Stimulated activated CD8-positive, alpha-beta memory T cell treated with anti-CD3 and anti-CD28 coated beads, Interleukin-4, amount 100 ng/mL, for 48 hours (primary cell): Measurements from ENCODE around the gene CYP4A22.
"Not testable (repeated sequence)": the region's sequence is repeated elsewhere in the genome, so short reads cannot be mapped to it uniquely, and the experiment has no call there.

ENCODE experiments used
- DNase-seq: peaks from one replicate; pipeline ENCODE4 v3.0.0-alpha.2; 2020

The CYP4A22 gene, protein sequence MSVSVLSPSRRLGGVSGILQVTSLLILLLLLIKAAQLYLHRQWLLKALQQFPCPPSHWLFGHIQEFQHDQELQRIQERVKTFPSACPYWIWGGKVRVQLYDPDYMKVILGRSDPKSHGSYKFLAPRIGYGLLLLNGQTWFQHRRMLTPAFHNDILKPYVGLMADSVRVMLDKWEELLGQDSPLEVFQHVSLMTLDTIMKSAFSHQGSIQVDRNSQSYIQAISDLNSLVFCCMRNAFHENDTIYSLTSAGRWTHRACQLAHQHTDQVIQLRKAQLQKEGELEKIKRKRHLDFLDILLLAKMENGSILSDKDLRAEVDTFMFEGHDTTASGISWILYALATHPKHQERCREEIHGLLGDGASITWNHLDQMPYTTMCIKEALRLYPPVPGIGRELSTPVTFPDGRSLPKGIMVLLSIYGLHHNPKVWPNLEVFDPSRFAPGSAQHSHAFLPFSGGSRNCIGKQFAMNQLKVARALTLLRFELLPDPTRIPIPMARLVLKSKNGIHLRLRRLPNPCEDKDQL

DNA sequence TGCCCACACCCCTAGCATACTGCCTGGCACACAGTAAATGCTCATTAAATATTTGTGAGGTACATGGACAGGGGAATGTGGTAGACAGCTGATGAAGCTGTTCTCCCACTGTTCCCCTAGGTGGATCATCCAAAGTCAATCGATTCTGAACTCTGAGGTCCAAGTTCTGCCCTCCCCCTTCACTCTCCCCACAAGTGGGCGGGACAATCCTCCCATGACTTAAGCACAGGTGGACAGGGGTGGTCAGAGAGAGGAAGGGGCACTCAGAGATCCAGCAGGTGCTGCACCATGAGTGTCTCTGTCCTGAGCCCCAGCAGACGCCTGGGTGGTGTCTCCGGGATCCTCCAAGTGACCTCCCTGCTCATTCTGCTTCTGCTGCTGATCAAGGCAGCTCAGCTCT lies at the start of gene CYP4A22:
Gene CYP4A22, plus strand, starts transcription at position 244 of the 400 bp plus-strand sequence. Its CDS starts 45 bp downstream, at position 289.
- DNase-seq: no peak

DNA sequence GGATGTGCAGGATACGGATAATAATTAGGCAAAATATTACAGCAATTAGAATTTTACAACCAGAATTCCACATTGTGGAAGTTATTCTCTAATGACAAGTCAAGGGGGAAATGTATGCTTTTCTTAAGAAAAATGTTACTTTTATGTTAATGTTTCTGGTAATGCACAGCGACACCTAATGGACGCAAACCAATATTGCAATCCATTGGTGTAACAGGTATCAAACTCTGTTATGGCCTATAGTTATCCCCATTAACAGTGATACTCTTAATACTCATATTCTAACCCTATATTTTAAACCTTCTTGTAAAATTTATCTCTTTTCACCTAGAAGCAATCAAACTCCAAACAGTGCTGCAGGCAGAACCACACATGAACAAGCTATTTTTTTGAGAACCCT lies 47.9 kb upstream of the CYP4A22 start:
- peak; percentile 55 for DNase-seq

DNA sequence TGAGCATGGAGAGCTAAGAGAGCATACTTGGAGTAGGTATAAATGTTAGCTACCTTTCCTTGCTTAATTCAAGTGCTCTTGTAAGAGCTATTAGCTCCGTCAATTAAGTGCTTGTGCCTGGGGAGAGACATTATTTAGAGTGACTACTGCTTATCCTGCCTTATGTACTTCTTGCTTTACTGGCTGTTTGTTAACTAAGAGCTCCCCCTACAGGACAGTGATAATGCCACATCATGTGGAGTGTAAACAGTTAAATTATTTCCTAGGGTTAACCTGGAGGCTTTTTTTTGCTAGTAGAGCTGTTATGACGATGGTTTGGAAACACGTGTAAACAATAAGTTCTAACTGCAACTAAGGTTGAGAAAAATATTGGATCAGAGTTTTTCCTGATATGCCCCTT lies 45.8 kb upstream of the CYP4A22 start:
- DNase-seq: not testable (repeated sequence)

DNA sequence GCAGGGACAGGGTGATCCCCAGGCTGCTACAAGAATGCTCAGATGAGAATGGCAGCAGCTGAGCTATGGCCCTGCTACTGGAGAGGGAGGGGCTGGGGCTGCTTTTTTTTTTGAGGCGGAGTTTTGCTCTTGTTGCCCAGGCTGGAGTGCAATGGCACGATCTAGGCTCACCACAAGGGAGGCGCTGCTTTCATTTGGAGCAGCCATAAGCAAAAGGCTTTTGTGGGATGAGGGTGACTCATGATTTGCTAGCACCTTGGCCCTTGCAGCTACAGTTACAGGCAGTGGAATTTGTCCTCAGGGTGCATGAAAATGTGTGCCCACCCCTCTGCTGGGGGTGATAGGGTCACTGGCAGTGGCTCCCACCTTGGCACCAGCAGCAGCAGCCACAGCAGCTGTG lies 32.4 kb upstream of the CYP4A22 start:
- DNase-seq: no peak

DNA sequence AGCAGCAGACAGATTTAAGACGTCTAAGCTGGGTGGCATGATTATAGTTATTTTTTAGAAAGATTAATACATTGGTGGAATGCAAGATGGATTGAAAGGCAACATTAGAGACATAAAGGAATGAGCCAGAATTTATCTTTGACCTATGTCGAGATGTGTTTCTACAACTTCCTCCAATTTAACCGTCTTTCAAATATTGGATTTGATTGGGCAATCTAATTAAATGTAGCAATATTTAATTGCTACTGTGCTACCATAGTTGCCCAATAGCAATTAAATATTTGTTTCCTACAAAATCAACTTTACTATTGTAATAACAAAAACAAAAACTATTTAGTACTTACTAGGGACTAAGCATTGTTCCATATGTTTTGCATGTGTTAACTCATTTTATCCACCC lies 30.4 kb upstream of the CYP4A22 start:
- no peak for DNase-seq

DNA sequence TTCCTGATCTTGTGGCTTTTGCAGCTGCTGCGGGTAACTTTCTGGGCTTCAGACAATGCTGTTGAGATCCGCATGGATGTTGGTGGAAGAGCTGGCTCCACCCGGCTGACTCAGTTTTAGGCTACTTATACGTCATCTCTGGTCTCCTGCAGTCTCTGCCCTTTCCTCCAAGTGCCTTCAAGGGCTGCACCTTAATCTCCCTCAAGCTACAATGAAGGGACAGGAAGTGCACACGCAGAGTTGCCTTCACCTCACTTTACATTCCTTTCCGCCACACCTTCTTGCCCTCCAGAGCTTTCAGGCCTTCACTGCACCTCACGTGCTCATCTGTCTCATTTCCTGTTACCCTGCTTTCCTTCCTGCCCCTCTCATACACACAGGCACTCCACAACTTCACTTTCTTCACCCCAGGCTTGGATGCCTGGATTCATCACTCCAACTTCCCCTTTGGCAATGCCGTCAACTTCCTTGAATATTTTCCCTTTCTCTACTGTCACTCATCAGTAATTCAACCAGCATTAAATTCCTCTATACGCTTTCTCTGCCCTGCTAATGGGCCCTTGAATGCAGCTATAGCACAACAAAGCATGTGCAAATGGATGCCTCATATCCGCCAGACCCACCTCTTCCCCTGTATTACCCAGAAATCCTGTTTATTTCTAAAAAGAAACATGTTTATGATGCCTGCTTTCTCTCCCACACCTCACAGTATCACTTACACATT lies 29.2 kb upstream of the CYP4A22 start:
- not testable (repeated sequence) for DNase-seq

DNA sequence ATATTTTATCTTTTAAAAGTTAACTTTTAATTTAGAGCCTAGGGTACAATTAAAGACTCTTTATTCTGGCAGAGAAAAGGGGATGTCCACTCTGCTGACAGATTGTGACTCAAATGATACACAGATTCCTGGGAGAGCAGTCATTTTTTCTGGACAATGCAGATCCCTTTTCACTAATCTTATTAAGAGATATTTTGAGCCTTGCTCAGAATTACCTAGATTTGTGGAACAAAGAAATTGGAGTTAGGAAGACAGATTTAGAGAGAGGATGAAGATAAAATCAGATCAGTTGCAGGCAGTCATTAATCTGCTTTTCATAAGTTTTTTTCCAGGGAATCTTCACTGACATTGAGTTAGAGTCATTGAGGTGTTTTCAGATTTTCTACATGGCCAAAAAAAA lies 27.8 kb upstream of the CYP4A22 start:
- DNase-seq: not testable (repeated sequence)

DNA sequence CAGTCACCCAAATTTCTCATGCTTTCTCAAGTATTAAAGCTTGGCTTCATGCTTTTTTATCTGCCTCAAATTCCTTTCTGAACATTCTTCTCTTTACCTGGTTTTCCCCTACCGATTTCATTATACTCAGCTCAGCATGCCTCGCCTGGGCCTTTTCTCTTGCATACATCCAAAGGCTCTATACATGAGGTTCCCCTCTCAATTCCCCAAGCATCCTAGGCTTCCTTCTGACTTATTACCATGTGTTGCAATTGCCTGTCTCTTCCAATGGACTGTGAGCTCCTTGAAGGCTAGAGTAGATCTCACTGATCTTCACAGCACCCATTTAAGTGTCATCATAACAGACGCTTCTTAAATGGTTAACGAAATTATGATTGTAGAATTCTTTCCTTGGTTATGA lies 24.1 kb upstream of the CYP4A22 start:
- DNase-seq: no peak

DNA sequence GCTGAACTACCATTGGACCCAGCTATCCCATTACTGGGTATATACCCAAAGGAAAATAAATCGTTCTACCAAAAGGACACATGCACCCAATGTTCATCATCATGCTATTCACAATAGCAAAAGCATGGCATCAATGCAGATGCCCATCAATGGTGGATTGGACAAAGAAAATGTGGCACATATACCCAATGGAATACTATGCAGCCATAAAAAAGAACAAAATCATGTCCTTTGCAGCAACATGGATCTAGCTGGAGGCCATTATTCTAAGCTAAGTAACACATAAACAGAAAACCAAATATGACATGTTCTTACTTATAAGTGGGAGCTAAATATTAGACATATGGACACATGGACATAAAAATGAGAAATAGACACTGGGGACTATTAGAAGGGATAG lies 16.2 kb upstream of the CYP4A22 start:
- not testable (repeated sequence) for DNase-seq

DNA sequence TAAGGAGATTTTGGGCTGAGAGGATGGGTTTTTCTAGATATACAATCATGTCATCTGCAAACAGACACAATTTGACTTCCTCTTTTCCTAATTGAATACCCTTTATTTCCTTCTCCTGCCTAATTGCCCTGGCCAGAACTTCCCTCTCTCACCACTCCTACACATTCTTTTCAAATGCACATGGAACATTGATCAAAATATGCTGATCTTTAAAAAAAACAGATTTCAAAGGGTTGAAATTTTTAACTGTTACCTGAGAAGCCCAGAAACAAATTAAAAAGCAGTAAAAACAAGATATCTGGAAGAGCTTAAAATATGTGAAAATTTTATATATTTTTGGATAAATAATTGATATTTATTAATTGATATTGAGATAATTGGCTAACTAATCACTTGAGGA lies 12.4 kb upstream of the CYP4A22 start:
- DNase-seq: not testable (repeated sequence)

DNA sequence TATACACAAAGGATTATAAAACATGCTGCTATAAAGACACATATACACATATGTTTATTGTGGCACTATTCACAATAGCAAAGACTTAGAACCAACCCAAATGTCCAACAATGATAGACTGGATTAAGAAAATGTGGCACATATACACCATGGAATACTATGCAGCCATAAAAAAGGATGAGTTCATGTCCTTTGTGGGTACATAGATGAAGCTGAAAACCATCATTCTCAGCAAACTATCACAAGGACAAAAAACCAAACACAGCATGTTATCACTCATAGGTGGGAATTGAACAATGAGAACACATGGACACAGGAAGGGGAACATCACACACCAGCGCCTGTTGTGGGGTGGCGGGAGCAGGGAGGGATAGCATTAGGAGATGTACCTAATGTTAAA lies 10.2 kb upstream of the CYP4A22 start:
- DNase-seq: not testable (repeated sequence)

DNA sequence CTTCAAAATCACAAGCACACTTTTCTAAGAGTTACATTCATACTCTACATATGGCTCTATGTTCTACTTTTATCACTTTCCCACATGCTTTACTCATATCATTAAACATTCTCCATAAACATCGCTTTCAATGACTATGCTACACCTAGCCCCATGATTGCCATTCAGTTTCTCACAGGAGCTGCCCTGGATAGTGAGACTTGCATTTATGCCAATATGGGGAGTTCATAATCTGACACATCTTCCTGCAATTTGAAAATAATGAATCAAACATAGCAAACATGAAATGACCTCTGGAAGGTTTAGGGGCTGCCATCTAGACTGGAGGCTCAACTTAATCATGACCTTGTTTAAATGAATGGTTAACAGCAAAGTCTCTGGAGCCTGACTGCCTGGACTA lies 9.0 kb upstream of the CYP4A22 start:
- DNase-seq: no peak

DNA sequence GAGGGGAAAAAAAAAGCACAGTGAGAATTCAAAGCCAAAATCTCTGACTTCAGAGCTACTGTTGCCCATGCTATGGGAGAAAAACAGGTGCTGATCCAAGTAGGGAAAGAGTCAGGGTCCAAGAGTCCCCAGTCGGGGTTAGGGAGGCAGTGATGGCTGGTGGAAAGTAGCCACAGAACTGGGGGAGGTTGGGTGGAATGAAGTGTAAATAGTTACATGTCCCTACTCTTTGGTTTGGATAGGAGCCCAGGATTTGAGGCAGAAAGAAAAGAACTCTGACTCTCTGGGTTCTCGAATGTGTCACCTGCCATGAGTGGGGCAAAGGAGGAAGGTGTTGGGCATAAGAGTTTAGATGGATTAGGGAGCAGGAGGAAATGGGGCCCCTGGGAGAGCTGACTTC lies 8.4 kb upstream of the CYP4A22 start:
- not testable (repeated sequence) for DNase-seq

DNA sequence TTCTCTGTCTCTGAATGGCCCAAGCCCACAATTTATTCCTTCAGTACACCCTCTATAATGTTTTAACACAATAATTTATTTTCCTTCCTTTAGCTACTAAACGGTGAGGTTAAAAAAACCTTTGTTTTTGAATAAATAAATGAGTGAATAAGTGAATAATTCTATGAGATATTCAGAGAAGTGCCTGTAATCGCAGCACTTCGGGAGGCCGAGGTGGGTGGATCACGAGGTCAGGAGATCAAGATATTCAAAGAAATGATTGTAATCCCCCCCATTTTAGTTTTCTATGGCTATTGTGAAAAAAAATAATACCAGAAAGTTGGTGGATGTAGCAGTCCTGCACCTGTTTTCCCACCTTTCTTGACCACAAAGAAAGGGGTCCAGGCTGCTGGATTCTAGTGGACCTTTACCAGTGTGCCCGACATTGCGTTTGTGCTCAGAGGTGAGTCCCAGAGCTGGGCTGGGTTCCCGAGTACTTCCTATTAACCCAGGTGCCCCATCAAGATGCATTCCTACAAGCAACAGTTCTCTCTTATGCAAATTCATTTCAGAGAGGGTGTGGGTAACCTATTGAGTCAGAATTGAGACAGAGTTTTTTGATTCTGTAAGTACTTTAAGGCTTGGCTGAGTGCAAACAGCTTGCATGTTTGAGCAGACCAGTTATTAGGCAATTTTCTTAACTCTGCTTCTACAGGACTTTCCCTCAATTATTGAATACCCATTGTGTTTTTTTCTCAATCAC lies 7.6 kb upstream of the CYP4A22 start:
- not testable (repeated sequence) for DNase-seq

DNA sequence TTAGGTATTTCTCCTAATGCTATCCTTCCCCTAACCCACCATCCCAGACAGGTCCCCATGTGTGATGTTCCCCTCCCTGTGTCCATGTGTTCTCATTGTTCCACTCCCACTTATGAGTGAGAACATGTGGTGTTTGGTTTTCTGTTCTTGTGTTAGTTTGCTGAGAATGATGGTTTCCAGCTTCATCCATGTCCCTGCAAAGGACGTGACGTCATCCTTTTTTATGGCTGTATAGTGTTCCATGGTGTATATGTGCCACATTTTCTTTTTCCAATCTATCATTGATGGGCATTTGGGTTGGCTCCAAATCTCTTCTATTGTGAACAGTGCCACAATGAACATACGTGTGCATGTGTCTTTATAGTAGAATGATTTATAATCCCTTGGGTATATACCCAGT lies 4.6 kb upstream of the CYP4A22 start:
- DNase-seq: not testable (repeated sequence)

DNA sequence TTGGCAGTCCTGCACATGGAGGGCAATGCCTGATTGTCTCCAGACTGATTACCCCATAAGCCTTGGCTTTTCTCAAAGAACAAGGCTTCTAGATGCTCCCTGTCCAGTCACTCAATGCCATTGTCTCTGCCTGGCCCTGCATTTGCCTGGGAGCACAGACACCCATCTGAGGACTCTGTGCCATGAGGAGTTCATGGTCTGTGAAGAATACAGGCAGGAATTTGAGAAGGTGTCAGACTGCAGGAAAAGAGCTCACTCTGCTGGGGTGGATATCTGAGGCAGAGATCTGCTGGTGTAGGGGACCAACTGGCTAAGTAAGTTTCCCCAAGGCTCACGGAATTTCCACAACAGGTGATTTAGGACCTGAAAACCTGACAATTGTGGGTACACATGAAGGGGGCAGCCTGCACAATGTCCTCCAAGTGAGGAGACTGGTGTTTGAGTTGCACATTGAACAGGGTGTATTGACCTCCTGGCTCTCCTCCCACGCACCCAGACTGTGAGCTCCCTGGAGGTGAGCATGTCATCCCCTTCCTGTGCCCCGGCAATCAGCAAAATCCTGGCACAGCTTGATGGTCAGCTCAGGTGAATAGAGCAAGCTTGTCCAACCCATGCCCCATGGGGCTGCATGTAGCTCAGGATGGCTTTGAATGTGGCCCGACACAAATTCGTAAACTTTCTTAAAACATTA lies 829 bp downstream of the CYP4A22 start:
- no peak for DNase-seq

DNA sequence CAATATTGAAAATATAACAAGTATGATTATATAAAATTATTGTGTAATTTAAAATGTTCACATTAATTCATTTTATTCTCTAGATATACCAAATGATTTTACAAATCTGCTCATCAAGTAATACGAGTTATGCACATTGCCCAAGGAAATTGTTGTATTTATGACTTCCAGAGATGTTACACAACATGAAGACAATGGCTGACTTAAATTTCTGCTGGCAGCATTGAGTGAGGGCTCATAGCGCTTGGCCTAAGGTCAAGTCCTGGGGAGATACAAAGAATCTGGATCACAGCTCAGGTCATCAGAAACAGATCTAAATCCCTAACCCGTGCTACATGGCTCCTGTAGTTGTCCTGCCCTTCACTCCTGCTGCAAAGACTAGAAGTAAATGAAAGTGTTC lies 3.1 kb downstream of the CYP4A22 start:
- not testable (repeated sequence) for DNase-seq

DNA sequence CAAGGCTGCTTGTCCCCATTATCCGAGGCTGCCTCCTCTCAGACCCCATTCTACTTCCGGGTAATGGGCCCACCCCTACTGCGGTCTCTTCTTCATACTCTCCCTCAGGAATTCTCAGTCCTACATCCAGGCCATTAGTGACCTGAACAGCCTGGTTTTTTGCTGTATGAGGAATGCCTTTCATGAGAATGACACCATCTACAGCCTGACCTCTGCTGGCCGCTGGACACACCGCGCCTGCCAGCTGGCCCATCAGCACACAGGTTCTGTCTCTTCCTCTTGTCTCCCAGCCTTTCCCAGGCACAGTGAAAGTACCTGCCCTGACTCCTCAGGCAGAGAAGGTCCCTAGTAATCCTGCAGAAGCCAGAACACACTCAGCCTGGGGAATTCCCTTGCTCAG lies 6.4 kb downstream of the CYP4A22 start:
- not testable (repeated sequence) for DNase-seq

DNA sequence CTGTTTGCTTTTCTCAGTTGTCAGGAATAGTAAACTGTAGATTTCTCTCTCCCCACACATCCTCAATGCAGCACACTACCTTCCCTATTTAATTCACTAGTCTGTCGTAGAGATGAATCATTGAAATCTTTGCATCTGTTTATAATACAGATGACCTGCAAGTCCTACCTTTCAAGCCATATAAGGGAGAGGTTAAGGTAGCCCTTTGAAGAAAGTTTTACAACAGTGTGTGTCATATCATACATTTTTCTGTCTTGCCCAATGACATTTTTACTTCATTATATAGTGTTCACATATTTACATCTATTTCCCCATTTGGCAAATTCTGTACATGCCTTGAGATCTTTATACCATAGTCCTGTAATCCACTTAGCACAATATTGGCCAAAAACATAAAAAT lies 9.3 kb downstream of the CYP4A22 start:
- not testable (repeated sequence) for DNase-seq

DNA sequence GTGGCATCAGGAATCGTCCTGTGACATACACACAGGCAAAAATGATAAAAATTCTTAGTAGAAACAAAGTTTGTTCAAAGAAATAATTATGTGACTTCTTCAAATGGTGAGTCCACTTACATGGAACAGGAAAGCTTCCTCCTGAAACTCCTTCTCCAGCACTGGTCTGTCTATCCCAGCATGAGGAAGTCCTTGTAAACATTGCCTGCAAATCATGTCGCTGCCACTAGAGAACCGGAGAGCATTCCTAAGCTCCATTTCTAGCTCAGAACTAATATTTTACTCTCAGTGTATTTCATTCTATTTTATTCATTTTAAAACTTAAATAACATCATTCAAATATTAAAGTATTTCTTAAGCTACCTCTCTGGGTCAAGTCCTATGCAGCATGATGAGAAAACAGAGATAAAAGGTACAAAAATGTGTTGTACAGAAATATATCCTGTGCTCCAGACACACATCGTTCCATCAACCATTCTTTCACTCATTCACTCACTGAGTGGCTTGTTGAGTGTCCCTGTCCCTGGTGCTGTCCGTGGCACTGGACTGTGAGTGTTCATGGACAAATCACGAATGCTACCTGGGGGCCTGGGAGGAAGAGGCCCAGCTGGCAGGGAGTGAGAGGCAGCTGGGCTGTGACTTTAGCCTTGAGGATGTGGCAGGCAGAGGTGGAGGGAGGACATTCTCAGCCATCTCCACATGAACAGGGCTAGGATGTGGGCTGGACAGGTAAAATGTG lies 10.0 kb downstream of the CYP4A22 start:
- no peak for DNase-seq

DNA sequence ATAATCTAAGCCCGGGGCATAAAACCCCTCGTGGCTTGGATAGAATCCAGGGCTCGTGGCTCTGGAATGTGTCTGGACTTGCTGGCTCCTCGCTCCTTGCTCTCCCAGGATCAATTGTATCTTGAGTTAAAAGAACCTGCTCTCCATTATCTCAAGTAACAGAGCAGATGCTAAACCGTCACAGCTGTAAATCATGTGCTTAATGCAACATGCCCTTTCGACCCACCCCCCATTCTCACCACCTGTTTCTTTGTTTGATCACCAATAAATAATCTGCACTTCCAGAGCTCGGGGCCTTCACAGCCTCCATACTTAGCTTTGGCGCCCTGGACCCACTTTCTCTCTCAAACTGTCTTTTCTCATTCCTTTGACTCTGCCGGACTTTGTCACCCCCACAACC lies 11.9 kb downstream of the CYP4A22 start:
- not testable (repeated sequence) for DNase-seq

DNA sequence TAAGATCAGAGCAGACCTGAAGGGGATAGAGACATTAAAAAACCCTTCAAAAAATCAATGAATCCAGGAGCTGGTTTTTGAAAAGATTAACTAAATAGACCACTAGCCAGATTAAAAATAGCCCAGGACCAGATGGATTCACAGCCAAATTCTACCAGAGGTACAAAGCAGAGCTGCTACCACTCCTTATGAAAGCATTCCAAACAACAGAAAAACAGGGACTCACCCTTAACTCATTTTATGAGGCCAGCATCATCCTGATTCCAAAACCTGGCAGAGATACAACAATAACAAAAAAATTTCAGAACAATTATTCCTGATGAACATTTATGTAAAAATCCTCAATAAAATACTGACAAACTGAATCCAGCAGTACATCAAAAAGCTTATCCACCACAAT lies 19.2 kb downstream of the CYP4A22 start:
- not testable (repeated sequence) for DNase-seq
